ENCODE measurements around the gene KMT2E.
"Not testable (repeated sequence)": the region's sequence is repeated elsewhere in the genome, so short reads cannot be mapped to it uniquely, and the experiment has no call there.

Gene KMT2E

DNA sequence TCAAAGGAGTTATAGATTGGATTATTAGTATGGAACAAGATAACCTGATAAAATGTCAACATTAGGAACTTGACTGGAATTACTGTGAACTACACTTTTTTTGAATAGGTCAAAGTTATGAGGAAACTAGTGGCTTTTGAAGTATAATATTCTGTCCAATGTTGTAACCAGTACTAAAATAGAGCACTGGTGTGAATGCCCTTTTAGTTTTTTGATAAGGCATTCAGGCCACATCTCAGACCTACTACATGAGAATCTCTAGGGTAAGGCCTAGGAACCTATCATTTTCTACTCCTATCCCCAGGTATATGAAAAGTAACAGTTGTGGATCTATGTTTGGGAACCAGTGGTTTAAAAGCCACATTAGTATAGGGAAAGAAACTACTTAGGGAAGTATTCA lies 16.4 kb downstream of the KMT2E start:
- no peak for DNase-seq

DNA sequence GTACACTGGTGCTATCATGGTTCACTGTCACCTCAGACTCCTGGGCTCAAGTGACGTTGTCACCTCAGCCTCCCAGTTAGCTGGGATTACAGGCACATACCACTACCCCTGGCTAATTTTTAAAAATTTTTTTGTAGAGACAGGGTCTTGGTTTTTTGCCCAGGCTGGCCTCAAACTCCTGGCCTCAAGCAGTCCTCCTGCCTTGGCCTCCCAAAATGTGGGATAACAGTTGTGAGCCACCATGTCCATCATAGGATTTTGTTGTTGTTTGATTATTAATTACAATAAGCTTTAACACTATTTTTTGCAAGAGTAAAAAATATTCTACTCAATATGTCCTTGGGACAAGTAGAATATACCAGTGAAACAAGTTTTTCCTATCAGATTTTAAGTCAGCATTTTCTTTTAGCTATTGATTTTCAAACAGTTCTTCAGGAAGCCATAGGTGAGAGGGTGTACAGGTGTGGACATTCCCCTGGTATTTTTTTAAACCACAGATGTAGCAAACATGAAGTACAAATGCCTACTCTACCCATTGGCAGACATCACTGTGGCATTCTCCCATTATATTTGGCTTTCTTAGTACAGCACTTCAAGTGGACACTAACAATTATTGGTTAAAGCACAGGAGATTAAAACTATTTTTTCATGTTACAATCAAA lies 18.7 kb downstream of the KMT2E start:
- no peak for DNase-seq

DNA sequence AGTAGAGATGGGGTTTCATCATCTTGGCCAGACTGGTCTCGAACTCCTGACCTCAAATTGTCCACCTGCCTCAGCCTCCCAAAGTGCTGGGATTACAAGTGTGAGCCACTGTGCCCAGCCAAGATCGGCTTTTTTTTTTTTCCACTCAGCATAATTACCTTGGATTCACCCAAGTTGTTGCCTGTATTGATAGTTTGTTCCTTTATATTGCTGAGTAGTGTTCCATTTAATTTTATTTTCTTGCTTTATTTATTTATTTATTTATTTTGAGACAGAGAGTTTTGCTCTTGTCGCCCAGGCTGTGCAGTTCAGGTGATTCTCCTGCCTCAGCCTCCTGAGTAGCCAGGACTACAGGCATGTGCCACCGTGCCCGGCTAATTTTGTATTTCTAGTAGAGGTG lies 21.3 kb downstream of the KMT2E start:
- no peak for DNase-seq

DNA sequence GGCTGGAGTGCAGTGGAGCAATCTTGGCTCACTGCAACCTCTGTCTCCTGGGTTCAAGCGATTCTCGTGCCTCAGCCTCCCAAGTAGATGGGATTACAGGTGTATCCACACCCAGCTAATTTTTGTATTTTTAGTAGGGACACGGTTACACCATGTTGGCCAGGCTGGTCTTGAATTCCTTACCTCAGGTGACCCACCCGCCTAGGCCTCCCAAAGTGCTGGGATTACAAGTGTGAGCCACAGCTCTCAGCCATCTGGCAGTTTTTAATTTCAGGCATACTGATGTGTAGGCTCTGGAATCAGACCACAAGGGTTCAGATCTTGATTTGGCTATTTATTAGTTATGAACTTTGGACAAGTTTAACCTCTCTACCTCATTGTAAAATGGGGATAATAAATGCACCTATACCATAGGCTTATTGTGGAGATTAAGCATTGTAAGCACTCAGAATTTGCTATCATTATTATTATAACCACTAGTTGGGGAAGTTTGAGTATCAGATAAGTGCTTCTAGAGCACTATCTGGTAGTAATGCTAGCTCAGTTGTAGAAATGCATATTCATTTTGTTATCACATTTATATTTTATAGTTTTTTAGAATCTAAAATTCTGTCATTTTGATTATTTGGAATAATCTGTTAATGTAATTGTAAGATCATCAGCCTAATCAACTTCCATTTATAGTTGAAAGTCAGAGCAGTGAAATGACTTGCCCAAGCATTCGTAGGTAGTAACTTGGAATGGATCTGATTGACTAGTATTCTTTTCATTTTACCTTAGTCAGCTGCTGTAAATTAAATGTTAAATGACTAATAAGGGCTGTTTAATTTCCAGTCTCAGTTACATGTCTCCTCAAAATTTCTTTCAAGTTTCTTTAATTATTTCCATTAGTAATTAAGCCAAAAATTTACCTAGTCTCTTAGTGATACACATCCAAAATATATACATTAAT lies 22.5 kb downstream of the KMT2E start:
- no peak for DNase-seq

DNA sequence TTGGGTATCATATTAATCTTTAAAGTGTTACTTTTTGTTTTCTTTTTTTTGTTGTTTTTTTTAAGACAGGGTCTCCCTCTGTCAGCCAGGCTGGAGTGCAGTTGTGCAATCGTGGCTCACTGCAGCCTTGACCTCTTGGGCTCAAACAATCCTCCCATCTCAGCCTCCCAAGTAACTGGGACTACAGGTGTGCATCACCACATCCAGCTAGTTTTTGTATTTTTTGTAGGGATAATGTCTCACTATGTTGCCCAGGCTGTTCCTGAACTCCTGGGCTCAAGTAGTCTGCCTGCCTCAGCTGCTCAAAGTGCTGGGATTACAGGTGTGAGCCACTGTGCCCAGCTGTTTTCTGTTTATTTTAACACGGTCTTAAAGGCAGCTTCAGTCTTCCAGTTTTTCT lies 23.3 kb downstream of the KMT2E start:
- no peak for DNase-seq

DNA sequence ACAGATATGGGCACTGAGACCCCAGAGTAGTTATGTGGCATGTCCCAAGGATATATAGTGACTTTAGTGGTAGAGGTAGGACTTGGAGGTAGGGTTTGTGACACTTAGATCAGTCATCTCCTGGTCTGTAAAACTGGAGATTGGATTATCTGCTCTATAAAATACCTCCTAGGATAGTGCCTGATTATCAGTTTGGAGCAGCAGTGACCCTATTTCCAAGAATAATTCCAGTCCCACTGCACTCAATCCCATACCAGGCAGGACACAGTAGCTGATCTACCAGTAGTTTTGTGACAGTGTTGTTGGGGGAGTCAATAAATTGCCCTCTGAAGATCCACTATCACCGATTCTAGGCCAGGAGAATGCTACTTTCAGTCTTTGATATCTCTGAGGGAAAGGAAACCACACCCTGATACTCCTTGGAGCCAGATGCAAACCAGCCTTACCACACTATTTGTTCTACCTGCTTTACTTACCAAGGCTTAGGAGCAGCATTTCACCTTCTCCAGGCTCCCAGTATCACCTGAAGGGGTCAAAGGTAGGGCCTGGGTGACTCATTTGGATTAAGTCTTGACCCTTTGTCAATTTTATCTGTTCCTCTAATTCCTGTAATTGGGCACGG lies 30.6 kb downstream of the KMT2E start:
- DNase-seq: no peak

DNA sequence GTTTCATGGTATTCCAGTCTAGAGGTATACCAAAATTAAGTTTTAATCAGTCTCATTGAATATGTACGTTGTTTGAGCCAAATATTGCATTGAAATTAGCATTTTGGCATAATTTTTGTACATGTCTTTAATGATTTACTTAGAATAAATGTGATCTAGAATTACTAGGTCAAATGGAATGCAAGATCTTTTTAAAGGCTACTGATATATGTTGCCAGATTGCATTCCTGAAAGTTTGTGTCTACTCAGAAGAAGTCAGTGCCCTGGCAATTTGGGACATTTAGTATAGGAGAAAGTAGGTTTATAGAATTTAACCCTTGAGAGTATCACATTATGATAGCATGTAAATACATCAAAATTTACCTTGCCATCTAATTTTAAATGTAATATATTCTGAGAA lies 32.4 kb downstream of the KMT2E start:
- DNase-seq: no peak

DNA sequence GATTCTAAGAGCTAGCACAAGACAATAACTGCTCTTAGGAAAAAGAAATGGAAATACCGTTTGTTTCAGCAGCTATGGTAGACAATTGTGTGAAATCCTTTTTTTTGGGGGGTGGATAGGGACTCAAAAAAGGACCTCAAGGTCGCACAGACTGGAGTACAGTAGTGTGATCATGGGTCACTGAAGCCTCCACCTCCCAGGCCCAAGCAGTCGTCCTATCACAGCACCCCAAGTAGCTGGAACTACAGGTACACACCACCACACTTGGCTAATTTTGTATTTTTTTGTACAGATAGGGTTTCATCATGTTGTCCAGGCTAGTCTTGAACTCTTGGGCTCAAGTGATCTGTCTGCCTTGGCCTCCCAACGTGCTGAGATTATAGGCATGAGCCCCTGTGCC lies 33.9 kb downstream of the KMT2E start:
- DNase-seq: no peak

DNA sequence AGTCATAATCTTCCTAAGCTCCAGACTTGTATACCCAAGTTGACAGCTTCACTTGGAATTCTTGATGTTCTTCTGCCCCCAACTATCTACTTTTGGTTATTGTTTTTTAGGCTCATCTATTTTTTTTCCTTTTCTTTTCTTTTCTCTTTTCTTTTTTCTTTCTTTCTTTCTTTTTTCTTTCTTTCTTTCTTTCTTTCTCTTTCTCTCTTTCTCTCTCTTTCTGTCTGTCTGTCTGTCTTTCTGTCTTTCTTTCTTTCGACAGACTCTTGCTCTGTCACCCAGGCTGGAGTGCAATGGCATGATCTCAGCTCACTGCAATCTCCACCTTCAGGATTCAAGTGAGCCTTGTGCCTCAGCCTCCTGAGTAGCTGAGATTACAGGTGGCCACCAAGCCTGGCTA lies 36.5 kb downstream of the KMT2E start:
- no peak for DNase-seq

DNA sequence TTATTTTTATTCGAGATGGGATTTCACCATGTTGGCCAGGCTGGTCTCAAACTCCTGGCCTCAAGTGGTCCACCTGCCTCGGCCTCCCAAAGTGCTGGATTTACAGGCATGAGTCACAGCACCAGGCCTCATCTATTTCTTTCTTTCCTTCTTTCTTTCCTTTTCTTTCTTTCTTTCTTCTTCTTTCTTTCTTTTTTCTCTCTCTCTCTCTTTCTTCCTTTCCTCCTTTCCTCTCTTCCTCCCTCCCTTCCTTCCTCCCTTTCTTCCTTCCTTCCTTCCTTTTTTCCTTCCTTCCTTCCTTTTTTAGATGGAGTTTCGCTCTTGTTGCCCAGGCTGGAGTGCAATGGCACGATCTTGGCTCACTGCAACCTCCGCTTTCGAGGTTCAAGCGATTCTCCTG lies 36.9 kb downstream of the KMT2E start:
- DNase-seq: not testable (repeated sequence)

DNA sequence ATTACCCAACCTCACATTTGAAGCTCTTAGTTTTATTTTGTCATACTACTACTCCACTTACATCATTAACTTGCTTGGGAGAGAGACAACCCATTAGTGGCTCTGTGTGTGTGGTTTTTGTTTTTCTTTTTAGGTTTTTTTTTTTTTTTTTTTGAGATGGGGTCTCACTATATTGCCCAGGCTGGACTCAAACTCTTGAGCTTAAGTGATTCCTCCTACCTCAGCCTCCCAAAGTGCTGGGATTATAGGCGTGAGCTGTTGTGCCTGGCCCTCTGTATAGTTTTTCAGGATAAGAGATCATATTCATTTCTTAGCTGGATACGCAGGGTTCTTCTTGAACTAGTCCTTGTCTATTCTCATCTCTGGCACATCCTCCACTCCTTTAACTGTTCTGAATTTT lies 41.1 kb downstream of the KMT2E start:
- no peak for DNase-seq

DNA sequence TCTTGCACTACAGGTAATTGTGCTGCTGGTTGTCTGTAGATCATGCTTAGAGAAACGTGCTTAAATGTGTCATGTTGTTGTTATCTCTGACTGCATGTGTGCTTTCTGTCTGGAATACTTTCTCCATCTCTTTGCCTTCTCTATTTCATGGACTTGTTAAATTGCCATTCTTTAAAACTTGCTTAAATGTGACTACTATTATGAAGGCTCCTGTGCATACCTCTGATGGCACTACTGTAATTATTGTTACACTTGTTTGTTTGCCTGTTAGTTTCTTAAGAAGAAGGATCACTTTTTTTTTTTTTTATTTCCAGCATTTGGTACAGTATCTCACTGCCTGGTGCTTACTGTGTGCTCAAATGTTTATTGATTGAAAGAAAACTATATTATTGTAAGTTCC lies 41.6 kb downstream of the KMT2E start:
- no peak for DNase-seq

DNA sequence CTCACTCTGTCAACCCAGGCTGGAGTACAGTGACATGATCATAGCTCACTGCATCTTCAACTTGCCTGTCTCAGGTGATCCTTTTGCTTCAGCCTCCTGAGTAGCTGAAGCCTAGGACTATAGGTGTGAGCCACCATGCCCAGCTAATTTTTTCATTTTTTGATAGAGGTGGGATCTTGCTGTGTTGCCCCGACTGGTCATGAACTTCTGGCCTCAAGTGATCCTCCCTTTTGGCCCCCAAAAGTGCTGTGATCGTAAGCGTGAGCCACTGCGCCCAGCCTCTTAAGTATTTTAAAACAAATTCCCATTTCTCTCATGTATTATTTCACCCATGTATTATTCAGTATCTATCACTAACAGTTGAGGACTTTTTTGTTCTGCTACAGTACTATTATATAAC lies 43.5 kb downstream of the KMT2E start:
- DNase-seq: no peak

DNA sequence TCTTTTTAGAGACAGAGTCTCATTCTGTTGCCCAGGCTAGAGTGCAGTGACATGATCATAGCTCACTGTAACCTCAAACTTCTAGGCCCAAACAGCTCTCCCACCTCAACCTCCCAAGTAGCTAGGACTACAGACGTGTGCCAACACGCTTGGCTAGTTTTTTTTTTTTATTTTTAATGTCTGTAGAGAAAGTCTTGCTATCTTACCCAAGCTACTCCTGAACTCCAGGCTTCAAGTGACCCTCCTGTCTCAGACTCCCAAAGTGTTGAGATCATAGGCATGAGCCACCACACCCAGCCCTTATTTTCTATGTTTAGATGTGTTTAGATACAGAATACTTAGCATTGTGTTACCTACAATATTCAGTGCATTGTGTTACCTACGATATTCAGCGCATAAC lies 46.4 kb downstream of the KMT2E start:
- no peak for DNase-seq

DNA sequence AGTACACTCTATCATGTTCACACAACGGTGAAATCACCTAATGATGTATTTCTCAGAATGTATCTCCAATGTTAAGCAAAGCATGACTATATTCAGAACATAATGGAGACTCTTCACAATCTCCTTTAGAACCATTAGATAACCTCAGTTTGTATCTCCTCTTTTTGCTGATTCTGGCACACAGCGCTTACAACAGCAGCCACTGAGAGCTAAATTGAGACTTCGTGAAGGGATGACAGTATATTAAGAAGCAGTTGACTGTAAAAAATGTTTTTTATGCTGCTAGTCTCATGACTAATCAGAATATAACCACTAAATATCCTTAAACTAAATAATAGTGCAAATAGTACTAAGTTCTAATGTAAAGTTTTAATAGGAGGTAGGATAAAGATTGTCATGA lies 46.9 kb downstream of the KMT2E start:
- DNase-seq: no peak

DNA sequence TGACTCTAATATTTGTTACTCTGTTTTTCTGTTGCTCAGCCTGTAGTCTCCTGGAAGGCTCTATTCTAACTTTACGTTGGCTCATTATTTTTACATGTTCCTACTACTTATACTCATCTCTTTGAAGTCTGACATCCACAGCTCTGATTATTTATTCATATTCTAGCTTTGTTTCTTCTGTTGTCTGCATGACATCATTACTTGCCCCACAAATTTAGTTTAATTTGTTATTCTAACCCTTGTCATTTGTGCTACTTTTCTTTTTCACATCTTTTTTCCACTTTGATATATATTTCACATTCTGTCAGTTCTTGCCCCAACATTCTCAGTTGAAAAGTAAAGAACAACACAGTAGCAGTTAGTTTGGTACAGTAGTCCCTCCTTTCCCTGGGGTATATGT lies 51.1 kb downstream of the KMT2E start:
- DNase-seq: no peak

DNA sequence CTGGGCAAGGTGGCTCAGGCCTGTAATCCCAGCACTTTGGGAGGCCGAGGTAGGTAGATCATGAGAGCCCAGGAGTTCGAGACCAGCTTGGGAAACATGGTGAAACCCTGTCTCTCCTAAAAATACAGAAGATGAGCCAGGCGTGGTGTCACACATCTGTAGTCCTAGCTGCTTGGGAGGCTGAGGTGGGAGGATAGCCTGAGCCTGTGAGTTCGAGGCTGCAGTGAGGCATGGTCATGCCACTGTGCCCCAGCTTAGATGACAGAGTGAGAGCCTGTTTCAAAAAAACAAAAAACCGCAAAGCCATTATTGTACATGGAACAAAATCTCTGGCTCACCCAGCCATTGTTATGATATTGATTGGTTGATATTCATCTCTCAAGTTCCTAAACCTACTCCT lies 53.7 kb downstream of the KMT2E start:
- no peak for DNase-seq

DNA sequence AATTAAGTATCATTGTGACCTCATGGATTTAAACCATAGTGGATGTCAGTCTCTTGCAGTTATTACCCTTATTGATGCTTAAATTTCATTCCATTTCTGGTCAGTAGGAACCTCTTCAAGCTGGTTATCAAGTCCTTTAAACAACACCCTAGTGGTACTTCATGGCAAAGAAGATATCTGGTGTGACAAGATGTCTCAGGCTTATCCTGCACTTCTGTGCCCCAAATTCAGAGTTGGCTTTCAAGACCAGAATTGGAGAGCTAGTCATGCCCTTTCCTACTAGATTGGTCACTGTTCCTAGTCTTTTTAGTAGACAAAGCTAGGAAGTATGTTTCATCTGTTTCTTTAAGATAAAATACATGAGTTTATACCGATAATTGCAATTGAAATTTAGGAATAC lies 54.9 kb downstream of the KMT2E start:
- no peak for DNase-seq

DNA sequence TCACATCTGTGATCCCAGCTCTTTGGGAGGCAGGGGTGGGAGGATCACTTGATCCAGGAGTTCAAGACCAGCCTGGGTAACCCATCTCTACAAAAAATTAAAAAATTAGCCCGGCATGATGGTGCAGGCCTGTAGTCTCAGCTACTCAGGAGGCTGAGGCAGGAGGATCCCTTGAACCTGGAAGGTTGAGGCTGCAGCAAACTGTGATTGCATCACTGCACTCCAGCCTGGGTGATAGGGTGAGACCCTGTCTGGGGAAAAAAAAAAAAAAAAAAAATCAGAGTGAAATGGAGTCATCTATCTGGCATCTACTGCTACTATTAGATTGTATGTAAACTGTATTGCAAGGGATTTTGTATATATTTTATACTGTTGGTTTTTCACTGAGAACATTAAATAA lies 59.1 kb downstream of the KMT2E start:
- no peak for DNase-seq

DNA sequence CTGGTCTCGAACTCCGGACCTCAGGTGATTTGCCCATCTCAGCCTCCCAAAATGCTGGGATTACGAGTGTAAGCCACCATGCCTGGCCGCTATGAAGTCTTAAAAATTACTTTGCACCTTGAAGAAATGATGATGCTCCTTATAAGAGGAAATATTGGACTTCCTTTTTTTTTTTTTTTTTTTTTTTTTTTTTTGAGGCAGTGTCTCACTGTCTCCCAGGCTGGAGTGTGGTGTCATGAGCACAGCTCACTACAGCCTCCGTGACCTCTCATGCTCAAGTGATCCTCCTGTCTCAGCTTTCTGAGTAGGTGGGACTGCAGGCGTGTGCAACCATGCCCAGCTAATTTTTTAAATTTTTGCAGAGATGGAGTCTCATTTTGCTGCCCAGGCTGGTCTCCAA lies 65.3 kb downstream of the KMT2E start:
- no peak for DNase-seq

DNA sequence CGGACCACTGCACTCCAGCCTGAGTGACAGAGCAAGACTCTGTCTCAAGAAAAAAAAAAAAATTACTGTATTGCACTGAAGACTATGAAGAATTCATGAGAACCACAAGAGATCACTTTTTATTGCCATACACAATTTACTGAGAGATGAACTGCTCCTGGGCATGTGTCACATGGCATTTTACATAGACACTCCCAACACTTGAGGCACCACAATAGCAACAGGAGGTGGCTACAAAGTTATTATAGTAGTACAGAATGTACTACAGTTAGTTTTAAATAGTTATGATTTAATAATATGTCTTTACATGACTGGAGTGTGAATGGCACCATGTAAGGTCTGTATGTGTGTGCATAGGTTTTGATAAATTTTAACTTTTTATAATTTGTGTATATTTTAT lies 70.6 kb downstream of the KMT2E start:
- DNase-seq: no peak

DNA sequence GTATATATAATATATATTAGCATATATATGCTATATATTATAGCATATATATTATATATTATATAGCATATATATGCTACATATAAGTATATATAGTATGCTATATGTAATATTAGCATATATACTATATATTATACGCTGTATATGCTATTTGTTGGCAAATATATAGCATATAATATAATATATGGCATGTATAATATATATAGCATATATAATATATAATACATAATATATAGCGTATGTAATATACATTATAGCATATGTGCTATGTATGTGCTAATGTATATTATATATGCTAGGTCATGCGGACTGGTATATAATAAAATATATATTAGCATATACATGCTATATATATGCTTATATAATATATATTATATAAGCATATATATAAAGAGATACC lies 72.8 kb downstream of the KMT2E start:
- no peak for DNase-seq

DNA sequence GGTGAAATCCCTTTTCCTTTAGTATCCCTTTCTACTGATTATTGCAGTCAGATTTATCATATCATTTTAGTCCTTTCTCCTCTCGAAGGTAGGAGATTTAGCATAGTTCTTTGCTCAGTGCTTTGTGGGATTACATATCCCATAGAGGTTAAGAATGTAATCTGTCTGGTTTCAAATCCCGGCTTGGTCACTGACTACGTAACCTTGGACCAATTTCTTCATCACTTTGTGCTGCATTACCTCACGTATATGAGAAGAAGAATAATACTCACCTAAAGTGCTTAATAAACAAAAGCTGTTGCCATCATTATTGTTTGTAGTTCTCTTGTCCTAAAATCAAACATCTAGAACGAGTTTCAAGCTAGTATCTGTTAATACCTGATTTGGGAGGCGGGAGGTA lies 74.0 kb downstream of the KMT2E start:
- DNase-seq: no peak

DNA sequence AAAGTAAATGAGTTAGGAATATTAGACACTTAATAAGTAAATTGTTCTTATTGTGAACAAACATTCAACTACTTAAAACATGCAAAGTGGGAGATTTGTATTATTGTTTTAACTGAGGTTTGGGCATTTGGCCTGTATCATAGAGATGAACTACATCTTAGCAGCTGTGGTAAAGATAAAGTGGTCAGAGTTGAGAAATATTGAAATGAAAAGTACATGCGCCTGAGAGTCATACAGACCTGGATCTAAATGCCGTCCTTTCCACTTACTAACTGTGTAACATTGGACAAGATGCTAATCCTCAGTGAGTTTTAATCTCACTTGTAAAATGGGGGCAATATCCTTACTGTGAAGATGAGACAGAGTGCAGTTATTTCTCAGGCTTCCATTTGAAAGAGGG lies 74.5 kb downstream of the KMT2E start:
- DNase-seq: no peak
